GM12874 (cell line): ENCODE data around the gene DOCK8.
A peak's percentile ranks its signal among the peaks of the same experiment; 100 is the strongest.
"Not testable (repeated sequence)": the region's sequence is repeated elsewhere in the genome, so short reads cannot be mapped to it uniquely, and the experiment has no call there.

Experiments used
- TF ChIP-seq, protein P1 (sequence below): IDR thresholded peaks from 2 replicates; pipeline ENCODE4 v1.5.1; 2011; ENCODE audit warnings: low read depth, mild to moderate bottlenecking, control low read depth, low read length, moderate library complexity; ENCODE audit not compliant: insufficient read depth

The DOCK8 gene

GRCh38 chr9:214648-215493 is at the start of gene DOCK8:
Gene DOCK8, plus strand, starts transcription at chr9:214865. Its CDS starts 112 bp downstream, at chr9:214977.
- TF ChIP-seq, protein P1, sequence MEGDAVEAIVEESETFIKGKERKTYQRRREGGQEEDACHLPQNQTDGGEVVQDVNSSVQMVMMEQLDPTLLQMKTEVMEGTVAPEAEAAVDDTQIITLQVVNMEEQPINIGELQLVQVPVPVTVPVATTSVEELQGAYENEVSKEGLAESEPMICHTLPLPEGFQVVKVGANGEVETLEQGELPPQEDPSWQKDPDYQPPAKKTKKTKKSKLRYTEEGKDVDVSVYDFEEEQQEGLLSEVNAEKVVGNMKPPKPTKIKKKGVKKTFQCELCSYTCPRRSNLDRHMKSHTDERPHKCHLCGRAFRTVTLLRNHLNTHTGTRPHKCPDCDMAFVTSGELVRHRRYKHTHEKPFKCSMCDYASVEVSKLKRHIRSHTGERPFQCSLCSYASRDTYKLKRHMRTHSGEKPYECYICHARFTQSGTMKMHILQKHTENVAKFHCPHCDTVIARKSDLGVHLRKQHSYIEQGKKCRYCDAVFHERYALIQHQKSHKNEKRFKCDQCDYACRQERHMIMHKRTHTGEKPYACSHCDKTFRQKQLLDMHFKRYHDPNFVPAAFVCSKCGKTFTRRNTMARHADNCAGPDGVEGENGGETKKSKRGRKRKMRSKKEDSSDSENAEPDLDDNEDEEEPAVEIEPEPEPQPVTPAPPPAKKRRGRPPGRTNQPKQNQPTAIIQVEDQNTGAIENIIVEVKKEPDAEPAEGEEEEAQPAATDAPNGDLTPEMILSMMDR = peak; percentile 78

- TF ChIP-seq, protein P1 = not testable (repeated sequence)
These were observed 35.7 kb upstream of the DOCK8 start, which contains the start of gene ZNG1A for GRCh38 chr9:178970-179383. Gene ZNG1A, minus strand, starts transcription at chr9:179056. Its CDS starts 87 bp downstream, at chr9:178969.

- TF ChIP-seq, protein P1 = no peak
These were observed 8.2 kb upstream of the DOCK8 start for GRCh38 chr9:206481-206880.

GRCh38 chr9:209143-209758 is 5.4 kb upstream of the DOCK8 start:
- TF ChIP-seq, protein P1 = no peak

- TF ChIP-seq, protein P1 = no peak
These were observed 3.6 kb upstream of the DOCK8 start for GRCh38 chr9:211036-211435.

DNA sequence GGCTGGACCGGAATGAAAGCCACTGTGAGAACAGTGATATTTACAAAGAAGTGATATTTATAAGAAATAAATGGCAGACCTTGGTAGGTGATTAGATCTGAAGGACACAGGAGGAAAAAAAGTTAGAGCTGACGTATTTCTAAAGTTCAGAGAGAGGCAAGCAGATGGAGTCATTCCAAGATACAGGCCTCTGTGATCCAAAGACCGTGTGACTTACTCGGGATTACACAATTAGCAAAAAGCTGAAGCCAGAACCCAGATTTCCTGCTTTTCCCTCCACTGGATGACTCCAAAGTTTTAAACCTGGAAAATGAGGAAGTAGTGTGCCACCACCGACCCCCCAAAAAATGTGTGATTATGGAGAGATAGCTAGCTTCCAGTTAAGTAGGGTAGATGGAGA is 3.1 kb upstream of the DOCK8 start:
- TF ChIP-seq, protein P1 = no peak

DNA sequence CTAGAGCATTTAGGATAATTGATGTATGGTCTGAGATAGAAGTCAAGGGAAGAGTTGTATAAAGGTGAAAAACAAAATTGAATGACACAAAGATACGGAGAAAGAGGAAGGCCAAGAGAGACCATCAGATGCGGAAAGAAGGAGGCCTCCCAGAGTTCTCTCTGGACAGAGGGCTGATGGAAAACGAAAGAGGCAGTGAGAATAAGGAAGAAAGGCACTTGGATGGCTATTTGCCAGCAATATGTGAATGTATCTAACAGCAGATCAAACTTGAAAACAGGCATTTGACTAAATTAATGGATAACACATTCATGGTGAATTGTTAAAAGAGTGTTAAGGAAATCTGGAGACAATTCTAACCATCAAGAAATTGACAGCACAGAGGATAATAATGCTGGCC is 2.4 kb upstream of the DOCK8 start:
- TF ChIP-seq, protein P1 = no peak
